Measurements from ENCODE around the gene ZFP90.
A peak's percentile ranks its signal among the peaks of the same experiment; 100 is the strongest.

Gene ZFP90

GRCh38 chr16:68529931-68530701, 9.0 kb upstream of the ZFP90 start:
- DNase-seq (ENCODE audit: low read depth) = peak; percentile 69
- H3K4me3 ChIP-seq (ENCODE audit: low read depth, low read length) = peak overlapping the region; percentile 46
- no peak for TF ChIP-seq POLR2A (IDR thresholded peaks at IDR 0.05; ENCODE audit: extremely low read depth, insufficient read length)
- TF ChIP-seq MYC (IDR thresholded peaks at IDR 0.05; ENCODE audit: low read depth, low read length) = no peak
- TF ChIP-seq MAX (IDR thresholded peaks at IDR 0.05; ENCODE audit: low read depth, low read length) = no peak
- TF ChIP-seq CTCF (IDR thresholded peaks at IDR 0.05; ENCODE audit: low read depth, low read length) = no peak

GRCh38 chr16:68533937-68534336, 5.2 kb upstream of the ZFP90 start:
- no peak overlapping the region for H3K4me3 ChIP-seq (ENCODE audit: low read depth, low read length)
- TF ChIP-seq MYC (IDR thresholded peaks at IDR 0.05; ENCODE audit: low read depth, low read length) = no peak
- TF ChIP-seq POLR2A (IDR thresholded peaks at IDR 0.05; ENCODE audit: extremely low read depth, insufficient read length) = no peak
- no peak for TF ChIP-seq CTCF (IDR thresholded peaks at IDR 0.05; ENCODE audit: low read depth, low read length)
- no peak for TF ChIP-seq MAX (IDR thresholded peaks at IDR 0.05; ENCODE audit: low read depth, low read length)
- no peak for DNase-seq (ENCODE audit: low read depth)

- DNase-seq (ENCODE audit: low read depth) = no peak
- TF ChIP-seq CTCF (IDR thresholded peaks at IDR 0.05; ENCODE audit: low read depth, low read length) (no peak), MYC (IDR thresholded peaks at IDR 0.05; ENCODE audit: low read depth, low read length) (no peak)
Observed at GRCh38 chr16:68535331-68535730, 3.8 kb upstream of the ZFP90 start.

GRCh38 chr16:68539711-68540239, 684 bp downstream of the ZFP90 start:
- TF ChIP-seq POLR2A (IDR thresholded peaks at IDR 0.05; ENCODE audit: extremely low read depth, insufficient read length) (no peak), MYC (IDR thresholded peaks at IDR 0.05; ENCODE audit: low read depth, low read length) (no peak), MAX (IDR thresholded peaks at IDR 0.05; ENCODE audit: low read depth, low read length) (no peak), CTCF (IDR thresholded peaks at IDR 0.05; ENCODE audit: low read depth, low read length) (no peak)
- peak; percentile 48 for DNase-seq (ENCODE audit: low read depth)
- peak overlapping the region; percentile 64 for H3K4me3 ChIP-seq (ENCODE audit: low read depth, low read length)

More at GRCh38 chr16:68535331-68535730, 3.8 kb upstream of the ZFP90 start:
- H3K4me3 ChIP-seq (ENCODE audit: low read depth, low read length) = no peak overlapping the region

GRCh38 chr16:68548947-68549346, 9.9 kb downstream of the ZFP90 start:
- DNase-seq (ENCODE audit: low read depth) = no peak
- H3K4me3 ChIP-seq (ENCODE audit: low read depth, low read length) = no peak overlapping the region
- TF ChIP-seq MAX (IDR thresholded peaks at IDR 0.05; ENCODE audit: low read depth, low read length) (no peak), CTCF (IDR thresholded peaks at IDR 0.05; ENCODE audit: low read depth, low read length) (no peak), MYC (IDR thresholded peaks at IDR 0.05; ENCODE audit: low read depth, low read length) (no peak), POLR2A (IDR thresholded peaks at IDR 0.05; ENCODE audit: extremely low read depth, insufficient read length) (no peak)
